GM19324 (cell line): ENCODE results near the gene DNAH17.

Source experiments
- ATAC-seq: cut with Tn5 transposase; IDR thresholded peaks from one replicate; pipeline ENCODE4 v1.9.1; 2021; ENCODE audit warnings: mild to moderate bottlenecking, moderate library complexity; ENCODE audit not compliant: unreplicated experiment, low FRiP score

The DNAH17 gene

DNA sequence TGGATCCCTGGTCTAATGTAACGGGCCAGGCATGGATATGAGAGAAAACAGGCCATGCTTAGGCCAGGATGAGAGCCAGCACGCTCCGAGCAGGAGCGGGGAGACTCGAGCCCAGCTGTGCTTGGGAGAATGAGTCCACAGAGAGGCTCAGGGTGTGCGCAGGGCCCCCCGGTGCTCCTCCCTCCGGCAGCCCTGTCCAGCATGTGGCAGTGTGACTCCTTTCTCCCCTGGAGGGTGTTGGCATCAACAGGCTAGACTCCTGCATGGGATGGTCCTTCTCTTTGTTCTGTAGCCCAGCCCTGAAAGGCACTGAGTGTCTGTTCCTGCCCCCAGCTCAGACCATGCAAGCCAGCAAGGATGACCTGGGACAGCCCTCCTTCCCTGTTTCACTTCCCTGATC, 175.3 kb downstream of the DNAH17 start:
- no peak for ATAC-seq

DNA sequence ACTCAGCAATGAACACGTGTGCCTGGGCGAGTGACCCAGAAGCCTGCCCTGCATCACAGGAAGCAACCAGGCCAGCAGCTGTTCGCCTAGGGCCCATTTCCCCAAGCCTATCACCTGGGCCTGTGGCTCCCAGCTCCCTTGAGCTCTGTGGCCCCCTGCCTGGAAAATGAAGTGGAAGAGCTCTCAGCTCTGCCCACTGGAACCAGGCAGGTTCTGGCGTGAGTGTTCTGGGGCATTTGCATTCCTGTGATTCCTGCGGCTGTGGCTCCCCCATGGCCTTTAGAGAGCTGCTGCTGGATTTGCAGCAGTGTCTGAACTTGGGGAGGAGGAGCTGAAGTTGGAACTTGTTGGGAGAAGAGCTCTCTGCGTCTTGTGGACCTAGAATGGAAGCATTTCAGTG, 175.9 kb downstream of the DNAH17 start:
- ATAC-seq, result no peak

DNA sequence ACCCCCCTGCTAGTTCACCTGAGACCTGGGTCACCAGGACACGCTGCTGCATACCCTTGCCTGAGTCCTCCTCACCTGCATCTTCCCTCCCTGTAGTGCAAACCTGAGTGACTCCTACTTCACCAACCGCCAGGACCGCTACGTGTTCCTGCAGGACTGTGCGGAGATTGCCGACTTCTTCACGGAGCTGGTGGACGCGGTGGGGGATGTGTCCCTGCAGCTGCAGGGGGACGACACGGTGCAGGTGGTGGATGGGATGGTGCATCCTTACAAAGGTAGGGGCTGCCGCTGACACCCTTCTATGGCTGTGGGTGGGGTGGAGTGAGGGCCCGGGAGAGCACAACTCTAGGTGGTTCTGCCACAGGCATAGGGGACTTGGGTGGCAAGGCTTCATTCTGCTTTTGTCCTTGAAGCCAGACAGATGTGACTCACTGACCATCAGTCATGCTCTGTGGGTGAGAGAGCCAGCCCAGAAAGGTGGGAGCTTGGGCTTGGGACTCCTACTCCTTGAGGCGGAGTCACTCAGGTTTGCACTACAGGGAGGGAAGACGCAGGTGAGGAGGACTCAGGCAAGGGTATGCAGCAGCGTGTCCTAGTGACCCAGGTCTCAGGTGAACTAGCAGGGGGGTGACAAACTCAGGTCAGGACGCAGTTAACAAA, 176.5 kb downstream of the DNAH17 start:
- ATAC-seq, result no peak

DNA sequence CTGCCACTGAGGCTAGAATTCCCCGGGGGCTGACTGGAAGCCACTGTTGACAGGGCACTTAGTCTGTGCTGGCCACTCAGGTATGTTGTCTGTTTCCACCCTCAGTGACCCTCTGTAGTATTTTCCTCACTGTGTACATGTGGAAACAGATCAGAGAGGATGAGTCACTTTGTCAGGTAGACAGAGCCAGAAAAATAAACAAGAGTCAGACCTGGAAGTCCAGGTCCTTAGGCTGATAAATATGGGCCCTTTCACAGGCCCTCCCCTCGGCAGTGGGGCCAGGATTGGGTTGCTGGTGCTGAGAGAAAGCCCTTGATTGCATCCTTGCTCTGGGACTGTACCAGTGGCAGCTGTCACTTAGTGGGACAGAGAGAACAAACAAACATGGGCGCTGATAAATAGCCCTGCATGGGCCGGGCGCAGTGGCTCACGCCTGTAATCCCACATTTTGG, 177.5 kb downstream of the DNAH17 start:
- no peak for ATAC-seq

DNA sequence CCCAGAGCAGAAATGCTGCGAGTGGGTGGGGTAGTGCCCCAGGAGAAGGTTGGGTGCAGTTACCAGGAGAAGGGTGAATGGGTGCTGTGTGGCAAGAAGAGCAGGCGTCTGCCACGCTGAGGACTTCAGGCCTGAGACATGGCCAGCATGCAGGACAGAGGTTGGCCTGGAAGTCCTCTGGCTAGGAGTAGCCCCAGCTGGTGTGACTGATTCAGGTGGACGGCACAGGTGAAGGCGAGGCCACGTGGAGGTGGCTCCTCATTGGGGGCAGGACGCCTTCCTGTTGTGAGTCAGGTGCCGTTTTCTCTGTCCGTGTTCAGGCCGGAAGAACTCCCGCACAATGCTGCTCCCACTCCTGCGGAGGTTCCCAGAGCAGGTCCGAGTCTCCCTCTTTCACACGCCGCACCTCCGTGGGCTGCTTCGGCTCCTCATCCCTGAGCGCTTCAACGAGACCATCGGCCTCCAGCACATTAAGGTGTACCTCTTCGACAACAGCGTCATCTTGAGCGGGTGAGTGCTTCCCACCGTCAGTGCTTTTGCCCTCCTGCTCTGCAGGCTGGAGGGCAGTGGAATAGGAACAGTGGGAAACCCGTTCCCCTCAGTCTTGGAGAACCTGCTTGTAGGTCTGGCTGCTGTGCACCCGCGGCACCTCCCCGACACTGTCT, 178.0 kb downstream of the DNAH17 start:
- ATAC-seq, result no peak

DNA sequence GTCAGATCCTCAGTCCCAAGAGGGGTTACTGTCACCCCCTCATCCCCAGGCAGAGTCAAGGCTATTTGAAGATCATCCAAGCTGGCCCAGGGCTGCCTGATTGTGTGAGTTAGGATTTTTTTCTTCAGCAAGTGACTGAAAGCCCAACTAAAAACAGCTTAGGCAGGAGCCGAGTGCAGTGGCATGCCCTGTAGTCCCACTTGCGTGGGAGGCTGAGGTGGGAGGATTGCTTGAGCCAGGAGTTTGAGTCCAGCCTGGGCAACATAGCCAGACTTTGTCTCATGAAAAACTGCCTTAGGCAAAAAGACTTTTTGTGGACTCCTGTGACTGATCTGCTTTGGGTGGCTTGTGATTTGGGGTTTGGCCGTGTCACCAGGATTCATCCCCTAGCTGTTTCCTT, 178.8 kb downstream of the DNAH17 start:
- no peak for ATAC-seq

DNA sequence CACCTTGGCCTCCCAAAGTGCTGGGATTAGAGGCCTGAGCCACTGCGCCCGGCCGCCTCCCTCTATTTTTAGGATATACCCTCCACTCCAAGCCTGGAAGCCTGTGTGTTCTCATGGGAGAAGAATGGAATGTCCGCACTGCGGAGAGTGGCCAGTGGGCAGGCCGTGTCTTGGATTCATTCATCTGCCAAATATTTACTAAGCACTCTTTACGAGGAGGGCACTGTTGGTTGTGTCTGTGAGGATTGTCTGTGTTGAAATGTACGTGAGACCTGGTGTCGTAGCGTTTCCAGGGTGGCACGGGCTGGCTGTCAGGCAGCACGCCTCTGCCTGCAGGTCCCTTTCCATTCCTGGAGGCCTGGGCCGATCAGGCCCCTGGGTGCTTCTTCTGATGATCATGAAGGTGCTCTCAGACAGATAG, 179.5 kb downstream of the DNAH17 start:
- no peak for ATAC-seq

DNA sequence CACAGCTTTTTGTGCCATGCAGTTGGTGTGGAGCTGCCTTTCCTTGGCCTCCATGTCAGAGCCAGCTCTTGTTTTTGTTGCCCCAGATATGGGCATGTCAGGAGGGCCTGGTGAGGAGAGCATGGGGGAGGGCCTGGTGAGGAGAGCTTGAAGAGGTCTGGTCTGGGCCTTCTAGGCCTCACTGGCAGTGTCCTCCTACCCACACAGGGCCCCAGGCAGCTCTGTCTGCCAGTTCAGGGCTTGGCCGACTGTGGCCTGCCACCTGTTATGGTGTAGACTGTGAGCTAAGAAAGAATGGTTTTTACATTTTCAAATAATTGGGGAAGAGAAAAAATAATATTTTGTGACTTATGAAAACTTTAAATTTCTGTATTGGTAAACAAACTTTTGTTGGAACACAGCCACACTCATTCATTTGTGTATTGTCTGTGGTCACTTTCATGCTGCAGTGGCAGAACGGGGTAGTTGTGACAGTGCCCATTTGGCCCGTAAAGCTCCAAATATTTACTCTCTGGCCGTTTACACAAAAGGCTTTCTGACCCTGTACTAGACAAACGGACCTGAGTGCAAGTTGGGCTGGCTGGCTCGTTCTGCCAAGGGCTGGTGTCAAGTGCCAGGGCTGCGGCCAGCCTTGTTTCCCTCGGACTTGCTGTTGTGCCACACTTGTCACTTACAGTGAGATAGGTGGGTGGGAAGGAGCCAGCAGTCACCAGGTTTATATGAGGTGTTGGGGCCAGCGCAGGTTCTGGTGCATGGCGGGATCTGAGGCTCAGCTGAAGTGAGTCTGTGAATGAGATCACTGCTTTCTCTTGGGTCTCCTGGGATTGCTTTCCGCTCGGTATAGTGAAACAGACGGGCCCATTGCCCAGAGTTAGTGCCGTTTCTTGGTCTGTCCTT, 180.5 kb downstream of the DNAH17 start:
- no peak for ATAC-seq

DNA sequence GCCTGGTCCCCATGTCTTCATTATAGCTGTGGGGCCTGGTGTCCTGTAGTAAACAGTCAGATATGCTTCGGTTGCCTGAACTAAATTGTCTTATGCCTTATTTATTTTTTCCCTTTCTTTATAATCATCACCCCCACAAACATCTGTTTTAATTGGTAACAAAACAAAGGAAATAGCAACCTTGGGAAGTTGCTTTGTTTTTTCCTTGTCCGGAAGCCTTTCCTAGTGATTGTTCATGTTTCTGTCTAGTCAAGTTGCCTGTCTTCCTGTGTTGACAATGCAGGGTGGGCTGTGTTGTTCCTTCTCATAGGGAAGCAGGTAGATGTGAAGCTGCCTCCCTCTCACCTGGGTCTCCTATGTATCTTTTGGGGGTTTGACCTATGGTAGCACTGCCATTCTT, 182.0 kb downstream of the DNAH17 start:
- no peak for ATAC-seq

DNA sequence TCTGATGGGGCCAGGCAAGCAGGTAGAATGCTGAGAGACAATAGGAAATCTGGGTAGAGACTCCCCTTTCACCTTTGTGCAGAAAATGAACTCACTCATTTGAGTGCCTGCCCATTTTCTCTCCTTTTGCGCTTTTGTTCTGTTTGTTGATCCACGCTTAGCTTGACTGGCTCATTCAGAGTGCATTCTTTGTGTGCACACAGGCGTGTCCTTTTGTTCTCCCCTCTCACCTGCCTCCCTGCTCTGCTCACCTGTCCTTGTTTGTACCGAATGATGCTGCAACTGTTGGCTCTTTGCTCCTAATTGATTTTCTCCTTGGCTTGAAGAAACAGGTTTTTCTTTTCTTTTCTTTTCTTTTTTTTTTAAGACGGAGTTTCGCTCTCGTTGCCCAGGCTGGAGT, 183.0 kb downstream of the DNAH17 start:
- ATAC-seq, result no peak

DNA sequence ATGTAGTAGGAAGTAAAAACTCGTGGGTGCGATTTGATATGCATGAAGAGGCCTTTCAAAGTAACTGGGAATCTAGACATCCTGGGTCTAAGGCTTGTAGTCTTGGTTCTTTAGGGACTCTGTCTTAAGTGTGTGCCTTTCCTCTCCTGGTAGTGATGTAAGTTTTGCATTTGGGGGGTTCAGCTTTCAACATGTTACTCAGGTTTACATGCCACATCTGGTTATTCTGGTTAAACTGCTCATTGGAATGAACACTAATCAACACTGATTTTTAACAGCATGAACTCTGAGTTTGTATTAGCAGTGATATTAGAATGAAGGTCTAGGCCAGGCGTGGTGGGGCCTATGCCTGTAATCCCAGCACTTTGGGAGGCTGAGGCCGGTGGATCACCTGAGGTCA, 183.6 kb downstream of the DNAH17 start:
- ATAC-seq, result no peak

DNA sequence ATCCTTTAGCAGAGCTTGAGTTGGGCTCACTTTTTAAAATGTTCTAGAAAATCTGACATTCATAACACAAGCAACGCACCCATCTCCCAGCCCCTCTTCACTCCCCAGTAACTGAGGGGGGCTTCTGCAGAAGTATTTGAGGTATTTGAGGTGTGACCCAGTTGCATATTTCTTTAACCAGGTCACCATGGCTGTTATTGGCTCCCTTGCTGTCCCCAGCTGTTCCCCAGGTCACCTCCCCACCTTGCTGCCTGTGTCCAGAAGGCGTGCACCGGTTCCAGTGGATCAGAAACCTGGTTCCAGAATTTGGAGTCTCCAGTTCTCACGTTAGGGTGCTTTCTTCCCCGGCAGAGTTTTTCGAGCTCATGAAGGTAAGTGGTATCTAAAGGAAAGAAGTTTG, 184.9 kb downstream of the DNAH17 start:
- ATAC-seq, result no peak

DNA sequence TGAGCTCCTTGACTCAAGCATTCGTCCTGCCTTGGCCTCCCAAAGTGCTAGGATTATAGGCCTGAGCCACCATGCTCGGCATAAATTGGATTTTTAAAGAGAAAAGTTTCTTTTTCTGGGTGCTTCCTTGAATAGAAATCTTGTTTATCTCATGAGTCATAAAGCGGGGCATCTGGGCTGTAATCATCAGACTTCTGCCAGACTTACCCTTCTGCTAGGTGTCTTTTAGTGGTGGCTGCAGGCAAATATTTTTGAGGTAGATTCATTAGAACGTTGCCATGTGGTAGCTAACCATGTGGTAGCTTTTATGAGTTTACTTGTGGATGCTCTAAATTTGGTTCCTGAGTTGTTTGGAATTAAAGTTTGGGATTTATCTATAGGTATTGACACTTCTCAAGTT, 185.4 kb downstream of the DNAH17 start:
- no peak for ATAC-seq

DNA sequence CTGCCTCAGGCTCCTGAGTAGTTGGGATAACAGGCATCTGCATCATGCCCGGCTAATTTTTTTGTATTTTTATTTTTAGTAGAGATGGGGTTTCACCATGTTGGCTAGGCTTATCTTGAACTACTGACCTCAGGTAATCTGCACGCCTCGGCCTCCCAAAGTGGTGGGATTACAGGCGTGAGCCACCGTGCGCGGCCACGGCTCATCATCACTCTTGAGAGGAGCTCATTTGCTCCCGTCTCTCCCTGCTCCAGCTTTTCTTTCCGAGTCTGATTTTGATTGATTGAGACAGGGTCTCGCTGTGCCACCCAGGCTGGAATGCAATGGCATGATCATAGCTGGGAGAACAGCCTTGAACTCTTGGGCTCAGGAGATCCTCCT, 186.2 kb downstream of the DNAH17 start:
- ATAC-seq, result no peak

DNA sequence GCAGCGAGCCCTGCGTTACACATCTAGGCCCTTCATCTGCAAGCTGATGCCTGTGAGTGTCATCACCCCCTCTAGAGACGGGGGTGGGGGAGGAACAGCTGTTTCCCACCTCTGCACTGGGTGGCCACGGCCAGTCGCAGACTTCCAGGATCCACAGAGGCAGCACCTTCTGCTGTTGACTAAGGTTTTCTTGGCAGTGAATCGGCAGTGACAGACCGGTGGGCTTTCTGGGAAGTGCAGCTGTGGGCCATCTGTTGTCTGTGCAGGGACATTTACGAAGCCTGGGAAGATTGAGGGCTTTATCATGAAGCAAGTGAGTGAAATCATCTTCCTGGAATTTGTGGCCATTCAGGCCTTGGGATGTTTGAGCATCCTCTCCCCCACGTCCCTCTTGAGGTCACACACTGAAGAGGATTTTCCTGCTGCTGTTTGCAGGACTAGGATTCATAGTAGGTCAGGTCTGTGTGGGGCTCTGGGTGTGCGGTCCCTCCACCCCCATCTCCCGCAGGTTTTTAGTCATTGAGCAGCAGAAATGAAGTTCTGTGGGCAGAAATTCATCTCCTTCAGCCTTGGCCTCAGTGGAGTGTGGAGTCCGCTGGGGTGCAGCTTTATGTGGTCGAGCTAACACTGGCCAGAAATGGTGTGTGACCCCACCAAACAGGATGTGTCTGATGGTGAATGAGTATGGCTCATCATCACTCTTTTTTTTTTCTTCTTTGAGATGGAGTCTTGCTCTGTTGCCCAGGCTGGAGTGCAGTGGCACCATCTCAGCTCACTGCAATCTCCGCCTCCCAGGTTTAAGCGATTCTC, 186.8 kb downstream of the DNAH17 start:
- ATAC-seq, result no peak

DNA sequence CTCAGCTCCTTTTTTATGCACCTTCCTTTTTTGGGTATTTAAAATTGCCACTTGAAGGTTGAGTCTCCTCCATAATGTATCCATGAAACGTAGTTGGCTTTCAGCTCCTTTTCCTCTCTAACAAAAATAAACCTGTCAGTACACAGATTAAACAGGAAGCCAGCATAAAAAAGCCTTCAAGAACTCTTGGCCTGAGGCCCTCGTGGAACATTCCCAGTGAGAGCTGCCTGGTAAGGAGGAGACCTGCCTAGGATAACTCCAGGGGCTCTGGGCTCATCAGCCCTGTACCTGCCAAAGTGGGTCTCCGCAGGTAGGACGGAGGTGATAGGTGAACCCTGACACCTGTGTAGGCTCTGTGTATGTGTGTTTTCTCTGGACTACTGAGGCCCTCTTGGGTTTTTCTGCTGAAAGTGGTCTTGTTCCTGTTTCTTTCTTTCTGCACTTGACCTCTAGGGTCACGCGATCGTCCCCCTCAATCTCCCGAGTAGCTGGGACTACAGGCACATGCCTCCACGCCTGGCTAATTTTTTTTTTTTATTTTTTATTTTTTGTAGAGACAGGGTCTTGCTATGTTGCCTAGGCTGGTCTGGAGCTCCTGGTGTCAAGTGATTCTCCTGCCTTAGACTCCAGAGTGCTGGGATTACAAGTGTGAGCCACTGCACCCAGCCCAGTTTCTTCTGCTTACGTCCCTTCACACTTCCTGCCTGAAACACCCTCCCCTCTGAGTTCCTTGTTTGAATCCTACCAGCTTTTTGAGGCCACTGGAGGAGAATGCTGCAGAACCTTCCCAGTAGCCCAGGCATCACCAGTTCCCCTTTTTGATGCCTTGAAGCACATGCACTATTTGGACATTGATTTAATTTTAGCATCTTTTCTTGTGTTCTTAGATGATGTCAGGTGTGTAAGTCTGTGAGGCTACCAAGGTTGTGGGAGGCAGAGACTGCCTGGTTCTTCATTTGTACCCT, 188.9 kb downstream of the DNAH17 start:
- no peak for ATAC-seq

DNA sequence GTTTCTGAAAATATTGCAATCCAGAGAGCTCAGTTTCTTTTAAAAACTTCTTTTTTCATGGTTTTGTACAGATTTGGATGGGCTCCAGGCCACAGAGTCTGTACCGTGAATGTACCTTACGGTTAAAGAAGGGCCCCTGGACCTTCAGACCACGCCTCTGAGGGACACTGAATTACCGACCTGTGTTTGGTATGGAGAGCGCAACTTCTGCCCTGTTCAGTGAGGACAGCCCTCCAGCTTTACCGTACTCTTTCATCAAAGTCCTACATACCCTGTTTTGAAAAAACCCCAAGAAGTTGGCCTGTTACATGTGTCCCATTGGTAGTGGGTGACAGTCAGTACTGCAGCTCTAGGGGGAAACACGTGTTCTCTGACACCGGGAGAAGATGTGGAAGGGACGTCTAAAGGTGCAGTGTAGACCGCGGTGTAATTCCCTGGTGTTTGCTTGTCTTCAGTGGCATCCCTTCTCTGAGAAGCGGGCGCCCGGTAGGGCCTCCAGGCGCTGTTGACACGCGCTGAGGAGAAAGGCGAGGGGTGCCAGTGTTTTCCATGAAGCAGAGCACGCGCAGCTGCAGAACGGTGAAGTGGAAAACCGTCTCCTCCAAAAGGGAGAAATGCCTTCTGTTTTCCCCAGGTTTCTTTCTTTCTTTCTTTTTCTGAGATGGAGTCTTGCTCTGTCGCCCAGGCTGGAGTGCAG, 192.6 kb downstream of the DNAH17 start:
- ATAC-seq, result no peak

DNA sequence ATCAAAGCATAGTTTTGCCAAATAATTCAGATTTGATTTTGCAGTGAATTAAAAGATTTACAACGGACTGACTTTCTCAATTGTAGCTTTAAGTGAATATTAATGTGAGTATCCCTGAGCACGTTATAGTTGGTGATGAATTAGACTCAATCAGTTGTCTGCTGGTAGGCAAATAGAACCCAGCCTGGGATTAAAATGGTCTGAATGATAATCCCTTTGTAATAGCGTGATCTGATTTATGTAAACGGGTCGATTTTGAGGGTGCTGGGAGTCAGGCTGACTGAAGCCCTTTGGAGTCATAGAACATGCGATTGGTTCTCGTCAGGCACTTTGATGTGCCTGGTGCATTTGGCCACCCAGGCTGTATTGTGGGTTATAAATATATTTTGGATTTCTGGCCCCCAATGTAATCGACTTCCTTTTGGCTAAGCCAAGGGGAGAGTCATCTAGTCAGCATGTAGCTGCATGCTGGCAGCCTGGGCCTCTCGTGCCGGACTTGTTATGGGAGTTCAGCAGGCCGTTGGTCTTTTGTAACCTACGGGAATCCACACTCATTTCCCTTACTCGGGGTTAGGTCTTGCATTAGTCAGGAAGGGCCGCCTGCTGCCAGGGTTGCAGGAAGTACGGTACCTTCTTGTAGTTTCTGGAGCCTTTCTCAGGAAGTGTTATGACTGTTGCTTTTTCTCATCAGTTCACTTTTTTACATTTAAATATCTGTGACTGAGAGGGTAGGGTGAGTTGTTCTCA, 193.3 kb downstream of the DNAH17 start:
- ATAC-seq, result no peak
